Measurements from ENCODE around the gene NPC1.

DNA sequence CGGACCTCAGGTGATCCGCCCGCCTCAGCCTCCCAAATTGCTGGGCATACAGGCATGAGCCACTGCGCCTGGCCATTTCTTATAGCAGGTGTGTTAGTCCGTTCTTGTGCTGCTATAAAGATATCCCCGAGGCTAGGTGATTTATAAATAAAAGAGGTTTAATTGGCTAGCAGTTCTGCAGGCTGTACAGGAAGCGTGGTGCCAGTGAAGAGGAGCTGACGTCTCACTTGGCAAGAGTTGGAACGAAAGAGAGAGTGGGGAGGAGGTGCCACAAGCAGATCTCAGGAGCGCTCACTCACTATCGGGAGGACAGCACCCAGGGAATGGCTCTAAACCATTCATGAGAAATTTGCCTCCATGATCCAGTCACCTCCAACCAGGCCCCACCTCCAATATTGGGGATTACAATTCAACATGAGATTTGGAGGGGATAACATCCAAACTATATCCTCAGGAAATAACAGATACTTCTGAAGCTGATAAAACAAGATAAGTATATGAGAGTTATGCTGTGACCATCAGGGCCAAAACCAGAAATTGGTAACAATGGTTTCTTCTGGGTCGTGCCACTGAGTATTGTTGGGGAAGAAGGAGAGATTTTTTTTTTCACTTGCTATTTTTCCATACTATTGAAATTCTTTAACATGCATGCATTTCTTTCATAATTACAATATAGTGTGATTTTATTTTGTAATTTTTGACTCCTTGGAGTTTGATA lies 90.4 kb downstream of the NPC1 start:
- no peak for TF ChIP-seq POLR2A (IDR thresholded peaks at IDR 0.05)
- TF ChIP-seq, protein P1, sequence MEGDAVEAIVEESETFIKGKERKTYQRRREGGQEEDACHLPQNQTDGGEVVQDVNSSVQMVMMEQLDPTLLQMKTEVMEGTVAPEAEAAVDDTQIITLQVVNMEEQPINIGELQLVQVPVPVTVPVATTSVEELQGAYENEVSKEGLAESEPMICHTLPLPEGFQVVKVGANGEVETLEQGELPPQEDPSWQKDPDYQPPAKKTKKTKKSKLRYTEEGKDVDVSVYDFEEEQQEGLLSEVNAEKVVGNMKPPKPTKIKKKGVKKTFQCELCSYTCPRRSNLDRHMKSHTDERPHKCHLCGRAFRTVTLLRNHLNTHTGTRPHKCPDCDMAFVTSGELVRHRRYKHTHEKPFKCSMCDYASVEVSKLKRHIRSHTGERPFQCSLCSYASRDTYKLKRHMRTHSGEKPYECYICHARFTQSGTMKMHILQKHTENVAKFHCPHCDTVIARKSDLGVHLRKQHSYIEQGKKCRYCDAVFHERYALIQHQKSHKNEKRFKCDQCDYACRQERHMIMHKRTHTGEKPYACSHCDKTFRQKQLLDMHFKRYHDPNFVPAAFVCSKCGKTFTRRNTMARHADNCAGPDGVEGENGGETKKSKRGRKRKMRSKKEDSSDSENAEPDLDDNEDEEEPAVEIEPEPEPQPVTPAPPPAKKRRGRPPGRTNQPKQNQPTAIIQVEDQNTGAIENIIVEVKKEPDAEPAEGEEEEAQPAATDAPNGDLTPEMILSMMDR (IDR thresholded peaks at IDR 0.05), result no peak

All from esophagus squamous epithelium (tissue), 4 donors.